ENCODE measurements around the gene LPIN3. TPM values are rescaled to one million over a fixed set of nuclear protein-coding genes. Genes with fewer than 3 reads are reported as not detected.

LPIN3 gene
- total and polyA plus RNA-seq, 2 of the 8 experiments (the other 6 are each of a cell fraction or from before 2014, with no cell fraction given), result 3.7 to 3.9 TPM

DNA sequence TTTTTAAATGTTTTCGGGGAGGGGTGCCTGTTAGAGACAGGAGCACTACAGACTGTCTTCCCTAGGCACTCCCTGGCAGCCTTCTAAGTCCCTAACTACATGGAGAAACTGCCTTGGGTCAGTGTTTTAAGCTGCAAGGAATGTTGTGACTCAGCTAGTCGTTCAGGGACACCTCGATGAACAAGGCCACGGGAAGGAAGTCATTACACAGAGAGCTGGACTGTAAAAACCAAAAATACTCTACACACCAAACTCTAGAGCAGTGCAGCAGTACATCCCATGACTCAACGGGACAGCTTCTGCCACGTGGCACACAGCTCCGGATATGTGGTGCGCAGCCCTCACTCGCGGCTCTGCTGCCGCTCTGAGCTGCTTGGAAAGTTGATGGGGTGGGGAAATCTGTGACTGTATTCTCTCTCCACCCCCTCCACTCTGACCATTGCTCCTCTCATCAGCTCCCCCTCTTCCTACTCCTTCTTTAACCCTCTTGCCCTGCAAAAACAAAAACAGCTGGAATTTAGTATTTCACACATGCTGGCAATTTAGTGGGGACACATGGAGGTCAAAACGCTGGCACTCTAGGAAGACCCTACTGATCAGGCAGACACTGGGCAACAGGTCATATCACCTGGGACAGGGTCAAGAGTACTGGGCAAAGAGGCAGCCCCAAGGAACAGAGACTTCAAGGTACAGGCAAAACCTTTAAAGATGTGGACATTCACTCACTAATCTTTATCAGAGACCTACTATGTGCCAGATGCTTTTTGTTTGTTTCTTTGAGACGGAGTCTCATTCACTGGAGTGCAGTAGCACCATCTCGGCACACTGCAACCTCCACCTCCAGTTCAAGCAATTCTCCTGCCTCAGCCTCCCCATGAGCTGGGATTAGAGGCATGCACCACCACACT, 10.9 kb upstream of the LPIN3 start (continued):
- TF ChIP-seq TEAD4 (IDR thresholded peaks at IDR 0.05; ENCODE audit: low read depth, low read length), result no peak
- TF ChIP-seq CREB1 (IDR thresholded peaks at IDR 0.05), result no peak
- no peak for TF ChIP-seq POLR2A (IDR thresholded peaks at IDR 0.05; ENCODE audit: control extremely low read depth in 1 of 2, low read depth in 2 of 2, low read length in 2 of 2)
- no peak for TF ChIP-seq FOSL1 (IDR thresholded peaks at IDR 0.05; ENCODE audit: insufficient read depth, low read depth, low read length)

Data from H1 (cell line).